ENCODE results near the gene FPR2. TPM values are rescaled to one million over a fixed set of nuclear protein-coding genes. Genes with fewer than 3 reads are reported as not detected.

Gene FPR2
- total and polyA plus RNA-seq, 3 donors from 2014 or later: 0.19 to 1.3 (median 0.31) TPM

DNA sequence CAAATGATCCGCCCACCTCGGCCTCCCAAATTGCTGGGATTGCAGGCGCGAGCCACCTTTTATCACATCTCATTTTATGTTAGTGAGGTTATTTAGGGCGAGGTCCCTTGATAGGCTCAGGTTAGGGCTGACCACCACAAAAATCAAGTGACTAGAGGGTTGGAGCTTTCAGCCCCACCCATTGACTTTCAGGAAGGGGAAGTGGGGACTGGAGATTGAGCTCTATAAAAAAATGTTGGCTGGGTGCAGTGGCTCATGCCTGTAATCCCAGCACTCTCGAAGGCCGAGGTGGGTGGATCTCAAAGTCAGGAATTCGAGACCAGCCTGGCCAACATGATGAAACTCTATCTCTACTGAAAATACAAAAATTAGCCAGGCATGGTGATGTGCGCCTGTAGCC, 54.1 kb downstream of the FPR2 start:
- Histone ChIP-seq H3K4me1 (no peaks in the 10 kb centered on the region), H3K27ac (no peak overlapping the region), H3K9me3 (no peaks in the 10 kb centered on the region), H3K4me3 (no peak overlapping the region), H3K27me3 (no peaks in the 10 kb centered on the region), H3K36me3 (ENCODE audit: low read depth, missing control alignments) (no peaks in the 10 kb centered on the region)
- WGBS, 2 donors: 86 to 91% methylated on average over 9 of the region's 9 CpGs
- intact Hi-C loops (cut with DNase I; ENCODE audit: low total_unique reads): no loop called here
- no peak for TF ChIP-seq POLR2A (IDR thresholded peaks at IDR 0.05)
- TF ChIP-seq, protein P1, sequence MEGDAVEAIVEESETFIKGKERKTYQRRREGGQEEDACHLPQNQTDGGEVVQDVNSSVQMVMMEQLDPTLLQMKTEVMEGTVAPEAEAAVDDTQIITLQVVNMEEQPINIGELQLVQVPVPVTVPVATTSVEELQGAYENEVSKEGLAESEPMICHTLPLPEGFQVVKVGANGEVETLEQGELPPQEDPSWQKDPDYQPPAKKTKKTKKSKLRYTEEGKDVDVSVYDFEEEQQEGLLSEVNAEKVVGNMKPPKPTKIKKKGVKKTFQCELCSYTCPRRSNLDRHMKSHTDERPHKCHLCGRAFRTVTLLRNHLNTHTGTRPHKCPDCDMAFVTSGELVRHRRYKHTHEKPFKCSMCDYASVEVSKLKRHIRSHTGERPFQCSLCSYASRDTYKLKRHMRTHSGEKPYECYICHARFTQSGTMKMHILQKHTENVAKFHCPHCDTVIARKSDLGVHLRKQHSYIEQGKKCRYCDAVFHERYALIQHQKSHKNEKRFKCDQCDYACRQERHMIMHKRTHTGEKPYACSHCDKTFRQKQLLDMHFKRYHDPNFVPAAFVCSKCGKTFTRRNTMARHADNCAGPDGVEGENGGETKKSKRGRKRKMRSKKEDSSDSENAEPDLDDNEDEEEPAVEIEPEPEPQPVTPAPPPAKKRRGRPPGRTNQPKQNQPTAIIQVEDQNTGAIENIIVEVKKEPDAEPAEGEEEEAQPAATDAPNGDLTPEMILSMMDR (IDR thresholded peaks at IDR 0.05): no peak
- no peak for DNase-seq

DNA sequence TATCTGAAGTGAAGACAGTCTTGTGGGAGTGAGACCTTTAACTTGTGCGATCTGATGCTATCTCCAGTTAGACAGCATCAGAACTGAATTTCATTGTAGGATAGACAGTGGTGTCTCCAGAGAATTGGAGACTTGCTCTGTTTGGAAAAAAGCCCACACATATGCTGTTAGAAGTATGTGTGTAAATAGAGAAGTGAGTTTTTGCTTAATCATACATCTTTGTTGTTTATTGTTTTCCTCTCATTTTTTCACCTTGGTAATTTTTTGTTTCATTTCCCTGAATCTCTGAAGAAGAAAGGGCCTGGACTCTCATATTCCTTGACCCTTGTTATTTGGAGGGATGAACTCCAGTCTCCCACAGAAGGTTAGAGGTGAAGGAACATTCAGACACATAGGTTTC, 55.7 kb downstream of the FPR2 start:
- no peaks in the 10 kb centered on the region for H3K27me3 ChIP-seq

DNA sequence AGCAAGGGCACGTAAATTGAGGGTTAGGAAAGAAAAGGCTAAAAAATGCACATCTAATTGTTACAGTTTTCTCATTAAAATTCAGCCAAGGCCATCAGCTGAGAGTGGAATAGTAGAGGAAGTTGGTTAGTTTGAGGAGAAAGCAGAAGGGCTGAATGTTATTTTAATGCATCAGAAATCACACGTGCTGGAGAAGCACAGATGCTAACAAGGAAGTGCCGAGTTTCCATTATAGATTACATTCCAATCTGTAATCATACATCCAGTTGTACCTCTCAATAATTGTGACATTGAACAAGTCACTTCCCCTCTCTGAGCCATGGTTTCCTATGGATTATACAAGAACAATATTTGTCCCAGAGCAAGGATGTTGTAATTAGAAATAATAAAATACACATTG, 59.0 kb downstream of the FPR2 start:
- H3K36me3 ChIP-seq (ENCODE audit: low read depth, missing control alignments): no peaks in the 10 kb centered on the region
- H3K4me3 ChIP-seq: no peak overlapping the region
- H3K9me3 ChIP-seq: no peaks in the 10 kb centered on the region
- DNase-seq: no peak
- 48 to 50% methylated on average over 3 of the region's 3 CpGs for whole genome bisulfite sequencing, 2 donors
- H3K27ac ChIP-seq: no peak overlapping the region
- no peaks in the 10 kb centered on the region for H3K4me1 ChIP-seq
- H3K27me3 ChIP-seq: no peaks in the 10 kb centered on the region
- TF ChIP-seq, protein P1 (IDR thresholded peaks at IDR 0.05): no peak
- TF ChIP-seq POLR2A (IDR thresholded peaks at IDR 0.05): no peak
- intact Hi-C loops (cut with DNase I; ENCODE audit: low total_unique reads): no loop called here

More for the DNA sequence above, 55.7 kb downstream of the FPR2 start:
- H3K4me3 ChIP-seq: no peak overlapping the region
- no peaks in the 10 kb centered on the region for H3K4me1 ChIP-seq
- whole genome bisulfite sequencing, 2 donors: 86 to 88% methylated on average over 1 of the region's 1 CpG
- H3K9me3 ChIP-seq: no peaks in the 10 kb centered on the region
- no peaks in the 10 kb centered on the region for H3K36me3 ChIP-seq (ENCODE audit: low read depth, missing control alignments)
- DNase-seq: no peak
- intact Hi-C loops (cut with DNase I; ENCODE audit: low total_unique reads): no loop called here
- H3K27ac ChIP-seq: no peak overlapping the region
- TF ChIP-seq POLR2A (IDR thresholded peaks at IDR 0.05): no peak
- TF ChIP-seq, protein P1 (IDR thresholded peaks at IDR 0.05): no peak

Other genes starting within 250 kb of the FPR2 start
- gene SIGLEC6, start 229.5 kb upstream of the FPR2 start, total RNA-seq: 1 to 10 TPM in 1 of 2 donors, under 1 TPM in 1; 0.55 to 1.1 TPM
- gene SIGLEC6, start 229.5 kb upstream of the FPR2 start, polyA plus RNA-seq (ENCODE audit: insufficient read depth, low read depth, low replicate concordance): 0.29 TPM
- 10 to 100 TPM; 12.1 to 12.3 TPM for gene ZNF175, start 189.9 kb upstream of the FPR2 start, total RNA-seq
- 11.0 TPM for gene ZNF175, start 189.9 kb upstream of the FPR2 start, polyA plus RNA-seq (ENCODE audit: insufficient read depth, low read depth, low replicate concordance)
- gene SIGLEC5, start 130.8 kb upstream of the FPR2 start, total RNA-seq: not detected
- not detected for gene SIGLEC5, start 130.8 kb upstream of the FPR2 start, polyA plus RNA-seq (ENCODE audit: insufficient read depth, low read depth, low replicate concordance)
- 1 to 10 TPM; 3.7 to 5.7 TPM for gene SIGLEC14, start 114.4 kb upstream of the FPR2 start, total RNA-seq
- 1.5 TPM for gene SIGLEC14, start 114.4 kb upstream of the FPR2 start, polyA plus RNA-seq (ENCODE audit: insufficient read depth, low read depth, low replicate concordance)
- 100 to 1,000 TPM in 1 of 2 donors, 10 to 100 TPM in 1; 37.8 to 106 TPM for gene SPACA6, start 67.8 kb upstream of the FPR2 start, total RNA-seq
- 19.8 TPM for gene SPACA6, start 67.8 kb upstream of the FPR2 start, polyA plus RNA-seq (ENCODE audit: insufficient read depth, low read depth, low replicate concordance)
- 1 to 10 TPM in 1 of 2 donors, under 1 TPM in 1; 0.99 to 2.1 TPM for gene HAS1, start 37.2 kb upstream of the FPR2 start, total RNA-seq
- gene HAS1, start 37.2 kb upstream of the FPR2 start, polyA plus RNA-seq (ENCODE audit: insufficient read depth, low read depth, low replicate concordance): 0.44 TPM
- gene FPR1, start 9.3 kb upstream of the FPR2 start, total RNA-seq: 1 to 10 TPM; 1.4 to 2.1 TPM
- gene FPR1, start 9.3 kb upstream of the FPR2 start, polyA plus RNA-seq (ENCODE audit: insufficient read depth, low read depth, low replicate concordance): 3.5 TPM
- gene FPR3, start 34.0 kb downstream of the FPR2 start, total RNA-seq: 10 to 100 TPM in 1 of 2 donors, 1 to 10 TPM in 1; 1.6 to 15.6 TPM
- gene FPR3, start 34.0 kb downstream of the FPR2 start, polyA plus RNA-seq (ENCODE audit: insufficient read depth, low read depth, low replicate concordance): 8.8 TPM
- 10 to 100 TPM; 65.2 to 85.2 TPM for gene ZNF577, start 126.8 kb downstream of the FPR2 start, total RNA-seq
- gene ZNF577, start 126.8 kb downstream of the FPR2 start, polyA plus RNA-seq (ENCODE audit: insufficient read depth, low read depth, low replicate concordance): 43.5 TPM
- gene ZNF649, start 143.8 kb downstream of the FPR2 start, total RNA-seq: 10 to 100 TPM; 12.2 to 12.4 TPM
- 8.7 TPM for gene ZNF649, start 143.8 kb downstream of the FPR2 start, polyA plus RNA-seq (ENCODE audit: insufficient read depth, low read depth, low replicate concordance)
- 1 to 10 TPM; 9.2 to 9.4 TPM for gene ZNF613, start 166.3 kb downstream of the FPR2 start, total RNA-seq
- 2.8 TPM for gene ZNF613, start 166.3 kb downstream of the FPR2 start, polyA plus RNA-seq (ENCODE audit: insufficient read depth, low read depth, low replicate concordance)
- 10 to 100 TPM; 18.0 to 19.0 TPM for gene ZNF350, start 225.7 kb downstream of the FPR2 start, total RNA-seq
- gene ZNF350, start 225.7 kb downstream of the FPR2 start, polyA plus RNA-seq (ENCODE audit: insufficient read depth, low read depth, low replicate concordance): 7.5 TPM
- gene ZNF615, start 247.0 kb downstream of the FPR2 start, total RNA-seq: 10 to 100 TPM in 1 of 2 donors, 1 to 10 TPM in 1; 8.8 to 10.3 TPM
- 4.7 TPM for gene ZNF615, start 247.0 kb downstream of the FPR2 start, polyA plus RNA-seq (ENCODE audit: insufficient read depth, low read depth, low replicate concordance)